ENCODE measurements around the gene PLD6. TPM values are rescaled to one million over a fixed set of nuclear protein-coding genes. Genes with fewer than 3 reads are reported as not detected.

PLD6 gene
- total RNA-seq, 2 donors from 2014 or later: 2.9 to 4.4 TPM

Other genes starting within 250 kb of the PLD6 start
- not detected for gene TNFRSF13B, start 234.2 kb downstream of the PLD6 start, total RNA-seq
- 100 to 1,000 TPM; 359 to 405 TPM for gene MPRIP, start 163.9 kb downstream of the PLD6 start, total RNA-seq
- 10 to 100 TPM; 37.9 to 53.5 TPM for gene FLCN, start 30.8 kb upstream of the PLD6 start, total RNA-seq
- gene COPS3, start 74.9 kb upstream of the PLD6 start, total RNA-seq: 10 to 100 TPM; 45.3 to 54.6 TPM
- 1 to 10 TPM; 2.8 to 3.0 TPM for gene NT5M, start 97.0 kb upstream of the PLD6 start, total RNA-seq

All from posterior vena cava (tissue), 2 donors.